Stimulated activated CD4-positive, alpha-beta T cell treated with anti-CD3 and anti-CD28 coated beads, Interleukin-12 subunit alpha, Interleukin-12 subunit beta, amount 100 ng/mL, for 24 hours (primary cell): ENCODE data around the gene PDE6C.
A peak's percentile ranks its signal among the peaks of the same experiment; 100 is the strongest.

Experiments used
- DNase-seq, 2 experiments: peaks; one replicate each; pipeline ENCODE4 v3.0.0-alpha.2; 2020; ENCODE audit warnings: low read depth in 2 of 2

Gene PDE6C

GRCh38 chr10:93702210-93703001 is 90.1 kb downstream of the PDE6C start, which contains the start of gene FRA10AC1:
Gene FRA10AC1 (minus strand): TSS chr10:93702592. CDS start chr10:93700106, 2,486 bp downstream.
- peak; percentile 84 to 86 for DNase-seq

GRCh38 chr10:93703066-93703465 is 90.7 kb downstream of the PDE6C start:
- DNase-seq, result no peak

- no peak for DNase-seq
Measured at GRCh38 chr10:93703841-93704240, 91.5 kb downstream of the PDE6C start.

DNA sequence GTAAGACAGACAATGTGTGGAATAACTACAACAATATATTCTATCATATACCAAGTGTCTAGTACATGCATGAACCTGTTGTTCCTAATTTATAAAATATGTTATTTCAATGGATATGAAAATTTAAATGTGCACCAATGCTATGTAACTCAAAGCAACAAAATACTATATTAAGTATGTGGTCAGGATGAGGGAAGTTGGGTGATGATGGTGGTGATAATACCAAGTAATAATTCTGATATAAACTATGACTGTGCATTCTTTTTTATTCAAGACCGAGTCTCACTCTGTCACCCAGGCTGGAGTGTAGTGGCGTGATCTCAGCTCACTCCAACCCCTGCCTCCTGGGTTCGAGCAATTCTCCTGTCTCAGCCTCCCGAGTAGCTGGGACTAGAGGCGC is 92.1 kb downstream of the PDE6C start:
- no peak for DNase-seq

GRCh38 chr10:93707623-93708022 is 95.3 kb downstream of the PDE6C start:
- no peak for DNase-seq

DNA sequence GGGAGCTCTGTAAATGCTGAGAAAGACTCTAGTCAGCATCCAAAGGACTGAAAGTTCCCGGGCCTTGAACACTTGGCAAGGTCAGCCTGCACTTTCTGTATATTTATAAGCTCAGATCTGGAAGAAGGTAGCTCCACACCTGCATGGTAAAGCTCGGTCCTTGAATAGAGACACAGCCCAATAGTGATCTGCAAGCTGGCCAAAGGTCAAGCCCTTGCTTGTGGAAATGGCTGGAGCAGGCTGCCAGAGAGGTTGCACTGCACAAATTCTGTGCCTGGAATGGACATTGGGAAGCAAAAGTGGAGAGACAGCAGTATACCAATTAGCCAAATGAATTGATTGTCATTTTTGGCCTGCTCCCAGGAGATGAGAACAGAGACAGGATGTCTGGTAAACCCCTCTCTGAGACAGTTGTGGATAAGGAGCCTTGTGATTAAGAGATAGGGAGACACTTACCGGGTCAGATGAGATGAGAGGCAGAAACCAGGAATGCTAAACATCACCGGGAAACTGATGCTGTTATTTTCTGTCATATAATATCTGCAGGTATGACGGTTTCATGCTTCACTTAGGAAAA is 98.1 kb downstream of the PDE6C start:
- no peak for DNase-seq

DNA sequence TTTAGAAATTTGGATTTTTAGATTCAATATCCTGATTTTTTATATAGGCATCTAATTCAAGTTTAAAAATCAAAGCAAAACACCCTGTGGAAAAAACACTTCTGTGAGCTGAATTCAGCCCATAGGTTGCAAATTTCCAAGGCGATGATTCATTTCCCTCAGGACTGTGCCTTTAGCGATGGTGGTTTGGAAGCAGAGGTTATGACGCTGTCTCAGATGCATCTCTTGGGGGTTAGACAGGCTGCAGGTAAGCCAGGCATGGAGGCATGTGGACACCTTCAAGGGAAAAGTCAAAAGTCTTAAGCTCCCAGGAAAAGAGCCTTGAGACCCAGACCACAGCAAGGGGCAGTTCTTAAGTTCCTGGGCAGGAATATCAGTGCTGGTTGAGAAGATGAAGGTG is 99.6 kb downstream of the PDE6C start:
- DNase-seq, result no peak

- DNase-seq, result no peak
Measured at GRCh38 chr10:93712593-93712992, 100.3 kb downstream of the PDE6C start.

DNA sequence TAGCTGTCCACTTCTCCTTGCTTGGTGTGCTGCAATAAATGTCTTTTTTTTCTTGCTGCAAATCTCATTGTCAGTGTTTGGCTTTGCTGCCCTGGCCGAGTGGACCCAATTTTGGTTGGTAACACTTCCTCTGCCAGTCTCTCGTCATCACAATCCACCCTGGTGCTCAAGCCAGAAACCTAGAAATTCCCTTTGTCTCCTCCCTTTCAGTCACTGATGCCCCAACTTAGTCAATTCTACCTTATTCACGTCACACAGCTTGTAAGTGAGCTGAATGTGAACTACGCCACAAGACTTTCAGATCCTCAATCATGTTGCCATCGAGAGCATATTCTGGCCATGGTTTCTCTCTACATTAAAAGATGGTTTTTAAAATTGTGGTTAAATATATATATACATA is 103.0 kb downstream of the PDE6C start:
- DNase-seq, result no peak
